Thyroid gland (tissue), 4 donors: ENCODE results near the gene TSPAN11. TPM values are rescaled to one million over a fixed set of nuclear protein-coding genes. Genes with fewer than 3 reads are reported as not detected.

Experiments
- DNase-seq, 2 donors: peaks; one replicate each; pipeline ENCODE4 v3.0.0-alpha.2; 2019
- H3K27ac ChIP-seq, 3 donors: fragments of 200-600 bp; sonication (generic); 1 replicate in 2 of 3; 2 replicates in 1 of 3; pipeline ENCODE4 v1.5.1; 2016 to 2019; ENCODE audit warnings: mild to moderate bottlenecking in 1 of 3, moderate library complexity in 1 of 3
- H3K27me3 ChIP-seq: fragments of 200-600 bp; sonication (generic); one replicate; pipeline ENCODE4 v1.5.1; 2019
- H3K36me3 ChIP-seq, 2 donors: fragments of 200-600 bp; sonication (generic); one replicate each; pipeline ENCODE4 v1.5.1; 2016 to 2019
- H3K4me1 ChIP-seq, 2 donors: fragments of 200-600 bp; sonication (generic); one replicate each; pipeline ENCODE4 v1.5.1; 2017 to 2019
- H3K4me3 ChIP-seq, 3 donors: fragments of 200-600 bp; sonication (generic); replicated peaks in 1 of 3; 1 replicate in 2 of 3; 2 replicates in 1 of 3; pipeline ENCODE4 v1.5.1; 2016; ENCODE audit warnings: mild to moderate bottlenecking in 1 of 3
- H3K9me3 ChIP-seq: fragments of 200-600 bp; sonication (generic); one replicate; pipeline ENCODE4 v1.5.1; 2017
- POLR2A ChIP-seq, 2 donors: fragments of 450-650 bp; IDR thresholded peaks; one replicate each; pipeline ENCODE4 v1.6.1; 2017; ENCODE audit warnings: antibody characterized with exemption in 2 of 2, mild to moderate bottlenecking in 2 of 2, moderate library complexity in 1 of 2
- WGBS, 2 donors: methylation state at CpG; one replicate each; pipeline ENCODE4 v1.1.5; 2017; 5-methylcytosine and 5-hydroxymethylcytosine counted together
- intact Hi-C: fragments of 100-400 bp; cut with DNase I; formaldehyde crosslinking; loops from one replicate; pipeline ENCODE4 v1.15.1; 2023
- total RNA-seq, 4 donors: library from RNA; depleted of rRNA; stranded (reverse); fragments of >200 nt; gene quantifications; one replicate each; pipeline ENCODE4 v1.2.3, GENCODE V29; 2016
- TF ChIP-seq, protein P1 (sequence below), 6 experiments: fragments of 200-600 bp in 3 of 6; fragments of 450-650 bp in 3 of 6; sonication (generic) in 3 of 6; IDR thresholded peaks; one replicate each; pipeline ENCODE4 v1.5.1; 2016 to 2019; ENCODE audit warnings: antibody characterized with exemption in 6 of 6, mild to moderate bottlenecking in 2 of 6, inconsistent platforms in 1 of 6, moderate library complexity in 1 of 6

The TSPAN11 gene
- total RNA-seq, 4 donors from 2014 or later: 2.0 to 7.5 (median 4.4) TPM

- WGBS, 2 donors: 88 to 91% methylated on average over 3 of the region's 3 CpGs
- Histone ChIP-seq H3K4me3 (no peak overlapping the region), H3K36me3 (no peaks in the 10 kb centered on the region), H3K4me1 (peaks cover 0 to 12% of the 10 kb centered on the region in 2 donors), H3K27me3 (no peaks in the 10 kb centered on the region), H3K27ac (no peak overlapping the region), H3K9me3 (no peaks in the 10 kb centered on the region)
- intact Hi-C loops: no loop called here
- TF ChIP-seq, protein P1, sequence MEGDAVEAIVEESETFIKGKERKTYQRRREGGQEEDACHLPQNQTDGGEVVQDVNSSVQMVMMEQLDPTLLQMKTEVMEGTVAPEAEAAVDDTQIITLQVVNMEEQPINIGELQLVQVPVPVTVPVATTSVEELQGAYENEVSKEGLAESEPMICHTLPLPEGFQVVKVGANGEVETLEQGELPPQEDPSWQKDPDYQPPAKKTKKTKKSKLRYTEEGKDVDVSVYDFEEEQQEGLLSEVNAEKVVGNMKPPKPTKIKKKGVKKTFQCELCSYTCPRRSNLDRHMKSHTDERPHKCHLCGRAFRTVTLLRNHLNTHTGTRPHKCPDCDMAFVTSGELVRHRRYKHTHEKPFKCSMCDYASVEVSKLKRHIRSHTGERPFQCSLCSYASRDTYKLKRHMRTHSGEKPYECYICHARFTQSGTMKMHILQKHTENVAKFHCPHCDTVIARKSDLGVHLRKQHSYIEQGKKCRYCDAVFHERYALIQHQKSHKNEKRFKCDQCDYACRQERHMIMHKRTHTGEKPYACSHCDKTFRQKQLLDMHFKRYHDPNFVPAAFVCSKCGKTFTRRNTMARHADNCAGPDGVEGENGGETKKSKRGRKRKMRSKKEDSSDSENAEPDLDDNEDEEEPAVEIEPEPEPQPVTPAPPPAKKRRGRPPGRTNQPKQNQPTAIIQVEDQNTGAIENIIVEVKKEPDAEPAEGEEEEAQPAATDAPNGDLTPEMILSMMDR (IDR thresholded peaks at IDR 0.05): no peak
- TF ChIP-seq POLR2A (IDR thresholded peaks at IDR 0.05): no peak
- no peak for DNase-seq
Observed at GRCh38 chr12:31034372-31034771, 107.8 kb downstream of the TSPAN11 start.

GRCh38 chr12:31035226-31035625, 108.7 kb downstream of the TSPAN11 start:
- Histone ChIP-seq H3K4me1 (peaks cover 0 to 12% of the 10 kb centered on the region in 2 donors), H3K27ac (no peak overlapping the region), H3K4me3 (no peak overlapping the region), H3K9me3 (no peaks in the 10 kb centered on the region), H3K36me3 (no peaks in the 10 kb centered on the region), H3K27me3 (no peaks in the 10 kb centered on the region)
- 82 to 88% methylated on average over 4 of the region's 4 CpGs for WGBS, 2 donors
- intact Hi-C loops: no loop called here
- TF ChIP-seq, protein P1 (IDR thresholded peaks at IDR 0.05): no peak
- TF ChIP-seq POLR2A (IDR thresholded peaks at IDR 0.05): no peak
- no peak for DNase-seq

- intact Hi-C loops: no loop called here
- 79 to 86% methylated on average over 2 to 4 of the region's 4 CpGs for WGBS, 2 donors
- no peaks in the 10 kb centered on the region for H3K27me3 ChIP-seq
Observed at GRCh38 chr12:31035967-31036665, 109.6 kb downstream of the TSPAN11 start.

GRCh38 chr12:31037028-31037427, 110.5 kb downstream of the TSPAN11 start:
- no peak overlapping the region for H3K27ac ChIP-seq
- WGBS, 2 donors: 100% methylated on average over 1 of the region's 1 CpG
- intact Hi-C loops: no loop called here
- no peak overlapping the region for H3K4me3 ChIP-seq
- H3K27me3 ChIP-seq: no peaks in the 10 kb centered on the region
- TF ChIP-seq, protein P1 (IDR thresholded peaks at IDR 0.05): no peak
- no peak for TF ChIP-seq POLR2A (IDR thresholded peaks at IDR 0.05)
- H3K36me3 ChIP-seq: no peaks in the 10 kb centered on the region
- no peaks in the 10 kb centered on the region for H3K9me3 ChIP-seq
- peaks cover 0 to 10% of the 10 kb centered on the region in 2 donors for H3K4me1 ChIP-seq
- DNase-seq: no peak

More at GRCh38 chr12:31035967-31036665, 109.6 kb downstream of the TSPAN11 start:
- Histone ChIP-seq H3K4me3 (no peak overlapping the region), H3K9me3 (no peaks in the 10 kb centered on the region), H3K27ac (no peak overlapping the region), H3K4me1 (peaks cover 0 to 12% of the 10 kb centered on the region in 2 donors), H3K36me3 (no peaks in the 10 kb centered on the region)
- TF ChIP-seq POLR2A (IDR thresholded peaks at IDR 0.05): no peak
- TF ChIP-seq, protein P1 (IDR thresholded peaks at IDR 0.05): no peak
- peak in 1 of 2 donors; percentile 20 for DNase-seq

GRCh38 chr12:31037931-31038330, 111.4 kb downstream of the TSPAN11 start:
- H3K27me3 ChIP-seq: no peaks in the 10 kb centered on the region
- no peak for DNase-seq
- H3K4me3 ChIP-seq: no peak overlapping the region
- intact Hi-C loops: no loop called here
- no peaks in the 10 kb centered on the region for H3K36me3 ChIP-seq
- WGBS, 2 donors: 90 to 95% methylated on average over 2 of the region's 2 CpGs
- TF ChIP-seq POLR2A (IDR thresholded peaks at IDR 0.05): no peak
- TF ChIP-seq, protein P1 (IDR thresholded peaks at IDR 0.05): no peak
- H3K4me1 ChIP-seq: peaks cover 0 to 4% of the 10 kb centered on the region in 2 donors
- no peaks in the 10 kb centered on the region for H3K9me3 ChIP-seq
- no peak overlapping the region for H3K27ac ChIP-seq
